HUES64 (cell line): ENCODE results near the gene OR2T35.
"Not testable (repeated sequence)": the region's sequence is repeated elsewhere in the genome, so short reads cannot be mapped to it uniquely, and the experiment has no call there.

Source experiments
- H3K27ac ChIP-seq: 2 replicates; pipeline ENCODE4 v1.7.0; 2013; ENCODE audit warnings: low read depth, low read length, inconsistent platforms
- H3K27me3 ChIP-seq: 2 replicates; pipeline ENCODE4 v1.6.1; 2013; ENCODE audit warnings: mild to moderate bottlenecking, low read length; ENCODE audit not compliant: insufficient read depth
- H3K36me3 ChIP-seq: 2 replicates; pipeline ENCODE4 v1.6.1; 2013; ENCODE audit warnings: mild to moderate bottlenecking, low read length; ENCODE audit not compliant: insufficient read depth
- H3K4me1 ChIP-seq: 2 replicates; pipeline ENCODE4 v1.6.1; 2013; ENCODE audit warnings: mild to moderate bottlenecking, low read length, moderate library complexity; ENCODE audit not compliant: insufficient read depth
- H3K4me3 ChIP-seq: 2 replicates; pipeline ENCODE4 v1.5.1; 2013; ENCODE audit warnings: mild to moderate bottlenecking, low read length, moderate library complexity
- H3K9ac ChIP-seq: 2 replicates; pipeline ENCODE4 v1.6.1; 2013; ENCODE audit warnings: mild to moderate bottlenecking, low read depth, low read length
- H3K9me3 ChIP-seq: 2 replicates; pipeline ENCODE4 v1.6.1; 2013; ENCODE audit warnings: low read depth, low read length; ENCODE audit not compliant: insufficient read depth
- WGBS: fragments of 150-250, 120-280 bp; methylation state at CpG from one replicate; pipeline ENCODE4 v1.1.7; 2013; ENCODE audit warnings: missing lambda C conversion rate; 5-methylcytosine and 5-hydroxymethylcytosine counted together

OR2T35 gene

DNA sequence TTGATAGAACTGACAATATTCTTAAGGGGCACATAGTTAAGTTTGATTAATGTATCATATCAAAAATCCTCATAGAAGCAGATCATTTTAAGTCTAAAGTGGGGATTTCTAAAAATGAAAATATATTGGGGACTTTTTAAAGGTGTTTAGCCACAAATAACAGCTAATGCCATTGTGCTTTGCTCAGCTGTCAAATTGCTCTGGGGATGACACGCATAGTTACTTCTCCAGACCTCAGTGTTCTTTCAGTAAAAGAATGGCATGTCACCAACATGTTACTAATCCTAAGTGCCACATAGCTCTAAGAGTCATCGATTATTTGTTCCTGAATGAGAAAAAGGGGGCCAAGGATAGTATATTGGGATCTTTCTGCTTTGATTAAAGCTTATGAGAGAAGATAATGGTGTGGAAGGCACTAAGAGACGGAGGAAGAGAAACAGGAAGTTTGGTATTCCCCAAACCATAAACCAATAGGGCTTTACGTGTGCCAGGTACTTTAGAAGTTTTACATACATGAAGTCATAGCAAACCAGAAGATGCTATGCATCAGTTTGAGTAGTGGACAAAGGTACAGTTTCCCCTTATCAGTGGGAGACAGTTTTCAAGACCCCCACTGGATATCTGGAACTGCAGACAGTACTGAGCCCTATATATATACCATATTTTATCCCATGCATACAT is 2.0 kb downstream of the OR2T35 start:
- not testable (repeated sequence) for H3K4me1 ChIP-seq, H3K36me3 ChIP-seq, H3K27ac ChIP-seq, H3K9me3 ChIP-seq, H3K4me3 ChIP-seq, H3K27me3 ChIP-seq, H3K9ac ChIP-seq
- WGBS: no CpG with 5 or more reads among the region's 4 CpGs

DNA sequence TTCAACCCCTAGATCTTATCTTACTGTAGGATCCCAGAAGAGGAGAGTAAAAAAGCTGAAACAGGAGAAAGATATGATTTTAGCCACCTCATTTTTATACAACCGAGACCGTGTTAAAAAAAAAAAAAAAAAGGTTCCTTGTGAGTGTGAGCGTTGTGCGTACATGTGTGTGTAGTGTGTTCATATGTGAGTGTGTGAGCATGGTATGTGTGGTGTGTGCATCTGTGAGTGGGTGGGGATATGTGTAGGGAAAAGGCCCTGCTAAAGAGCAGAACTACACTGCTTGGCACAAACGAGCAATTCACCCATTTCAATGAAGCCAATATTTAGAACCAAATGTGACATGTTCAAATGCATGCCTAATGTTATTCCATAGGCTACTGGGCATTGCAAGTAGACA is 3.5 kb downstream of the OR2T35 start:
- not testable (repeated sequence) for H3K4me1 ChIP-seq, H3K36me3 ChIP-seq, H3K9me3 ChIP-seq, H3K27ac ChIP-seq, H3K27me3 ChIP-seq, H3K9ac ChIP-seq, H3K4me3 ChIP-seq
- WGBS: no CpG with 5 or more reads among the region's 5 CpGs

DNA sequence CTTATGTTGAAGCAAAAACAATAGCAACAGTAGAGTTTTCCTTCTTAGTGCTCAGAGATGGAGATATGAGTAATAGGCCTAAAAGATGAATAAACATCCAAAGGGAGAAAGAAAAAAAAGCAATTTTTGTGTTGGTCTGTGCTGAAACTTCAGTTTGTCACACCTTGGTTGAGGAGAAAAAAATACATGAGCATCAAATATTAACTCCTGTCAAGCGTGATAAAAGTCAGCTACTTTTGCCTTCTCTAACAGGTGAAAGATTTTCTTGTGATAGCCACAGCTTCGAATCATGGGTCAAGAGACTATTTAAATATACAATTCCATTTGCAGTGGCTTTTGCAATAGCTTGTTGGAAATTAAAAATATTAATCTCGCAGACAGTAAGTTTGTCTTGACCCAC is 4.2 kb downstream of the OR2T35 start:
- not testable (repeated sequence) for H3K9ac ChIP-seq, H3K27me3 ChIP-seq, H3K4me3 ChIP-seq, H3K36me3 ChIP-seq, H3K9me3 ChIP-seq, H3K27ac ChIP-seq, H3K4me1 ChIP-seq
- no CpG with 5 or more reads among the region's 3 CpGs for WGBS

DNA sequence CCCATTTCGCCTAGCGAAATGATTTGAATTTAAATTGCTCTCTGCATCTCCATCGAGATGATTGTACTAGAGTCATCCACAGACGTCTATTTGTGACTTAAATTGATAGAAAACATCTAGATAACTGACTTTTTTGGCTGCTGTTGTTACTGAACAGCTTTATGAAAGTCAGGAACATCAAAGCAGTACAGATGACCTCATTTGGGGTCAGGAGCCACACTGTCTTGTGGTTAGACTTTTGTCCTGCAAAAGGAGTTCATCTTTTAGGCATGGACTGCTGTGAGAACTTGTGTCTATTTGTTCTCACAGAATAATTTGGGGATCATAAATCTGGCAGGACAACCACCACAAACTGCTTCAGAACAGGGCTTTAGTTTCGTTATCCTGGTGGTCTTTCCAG is 5.4 kb downstream of the OR2T35 start:
- H3K36me3 ChIP-seq, H3K9me3 ChIP-seq, H3K9ac ChIP-seq, H3K4me3 ChIP-seq, H3K4me1 ChIP-seq, H3K27me3 ChIP-seq, H3K27ac ChIP-seq: not testable (repeated sequence)
- WGBS: no CpG with 5 or more reads among the region's 5 CpGs

DNA sequence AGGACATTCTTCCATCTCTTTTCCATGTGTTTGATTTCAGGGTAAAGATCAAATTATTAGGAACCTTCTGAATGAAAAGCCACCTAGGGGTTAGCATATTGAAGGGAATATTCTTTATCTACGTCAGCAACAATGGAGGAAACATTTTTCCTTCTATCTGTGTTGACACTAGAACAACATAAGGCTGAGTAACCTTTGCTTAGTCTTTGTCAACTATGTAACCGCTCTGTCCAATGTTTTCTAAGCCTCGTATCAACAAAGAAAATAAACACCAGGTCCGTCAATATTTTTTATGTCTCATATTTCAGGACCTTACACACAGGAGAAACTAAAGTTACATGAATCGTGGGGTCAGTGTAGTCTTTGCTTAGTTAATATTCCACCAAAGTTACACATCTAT is 8.5 kb downstream of the OR2T35 start:
- not testable (repeated sequence) for H3K27ac ChIP-seq, H3K4me3 ChIP-seq, H3K9ac ChIP-seq, H3K36me3 ChIP-seq, H3K27me3 ChIP-seq, H3K4me1 ChIP-seq, H3K9me3 ChIP-seq
- no CpG with 5 or more reads among the region's 5 CpGs for WGBS

DNA sequence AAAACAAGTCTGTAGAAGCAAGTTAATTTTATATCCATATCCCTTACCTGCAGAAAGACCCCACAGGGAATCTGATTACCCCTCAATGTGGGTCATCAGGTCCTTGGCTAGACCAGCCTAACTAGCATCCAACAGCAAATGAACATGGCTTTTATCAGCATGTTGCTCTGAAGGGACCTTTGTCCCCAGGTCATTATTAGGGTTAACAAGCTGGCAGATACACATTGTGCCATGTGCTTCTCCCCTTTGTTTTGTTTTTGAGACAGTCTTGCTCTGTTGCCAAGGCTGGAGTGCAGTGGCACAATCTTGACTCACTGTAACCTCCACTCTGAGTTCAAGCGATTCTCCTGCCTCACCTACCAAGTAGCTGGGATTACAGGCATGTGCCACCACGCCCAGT is 10.1 kb downstream of the OR2T35 start, which contains the start of gene OR2T11:
Gene OR2T11 (minus strand): TSS at position 101 of the 400 bp plus-strand sequence. CDS start 7,963 bp downstream, outside the sequence.
- not testable (repeated sequence) for H3K4me3 ChIP-seq, H3K9ac ChIP-seq, H3K4me1 ChIP-seq, H3K27ac ChIP-seq, H3K36me3 ChIP-seq, H3K27me3 ChIP-seq
- no CpG with 5 or more reads among the region's 2 CpGs for WGBS
- H3K9me3 ChIP-seq: peaks cover 22% of the 10 kb centered on the region

DNA sequence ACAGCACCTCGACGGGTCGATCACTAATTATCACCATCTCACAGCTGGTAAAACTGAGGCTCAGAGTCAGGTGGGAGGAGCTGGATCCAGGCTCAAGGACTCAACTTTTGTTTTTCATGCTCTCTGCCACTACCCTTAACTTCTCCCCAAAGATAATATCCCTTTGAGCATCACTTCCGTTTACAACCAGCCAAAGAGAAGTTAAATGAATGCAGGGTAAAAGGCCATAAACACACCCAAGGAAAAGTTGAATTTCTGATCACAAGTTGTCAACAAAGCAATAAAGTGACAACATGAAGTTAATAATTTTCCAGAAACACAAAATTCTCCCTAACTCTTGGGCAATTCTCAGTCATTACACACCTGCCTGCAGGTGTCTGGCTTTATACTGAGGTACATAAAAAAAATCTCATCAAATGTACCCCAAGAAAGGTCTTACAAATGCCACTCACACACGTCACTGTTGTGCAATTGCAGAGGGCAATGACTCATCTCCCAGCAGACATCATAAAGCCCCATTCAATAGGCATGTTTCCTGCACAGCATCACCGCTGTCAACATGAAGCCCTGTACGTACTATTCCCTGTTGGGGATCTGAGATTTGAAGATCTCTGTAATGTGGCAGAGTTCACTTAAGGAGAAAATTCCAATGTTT is 13.6 kb downstream of the OR2T35 start:
- WGBS: 73% methylated on average over 7 of the region's 7 CpGs
- Histone ChIP-seq H3K4me1 (no peaks in the 10 kb centered on the region), H3K36me3 (no peaks in the 10 kb centered on the region), H3K4me3 (no peak overlapping the region), H3K9me3 (peaks cover 57% of the 10 kb centered on the region), H3K27me3 (no peaks in the 10 kb centered on the region), H3K27ac (no peak overlapping the region), H3K9ac (no peak overlapping the region)

DNA sequence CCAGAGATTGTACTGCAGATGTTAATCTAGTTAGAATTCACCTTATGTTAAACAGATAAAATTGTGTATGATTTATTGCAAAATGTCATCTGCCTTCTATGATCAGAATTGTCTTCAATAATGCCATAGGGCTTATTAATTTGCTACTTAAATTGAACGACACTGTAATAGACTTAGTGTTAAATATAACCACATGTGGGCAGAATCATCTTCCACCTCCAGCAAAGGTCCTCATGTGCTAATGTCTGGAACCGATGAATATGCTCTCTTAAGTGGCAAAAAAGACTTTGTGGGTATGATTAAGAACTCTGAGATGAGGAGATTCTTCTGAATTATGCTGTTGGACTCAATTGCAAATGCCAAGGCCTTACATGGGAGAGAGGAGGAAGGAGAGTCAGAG is 14.5 kb downstream of the OR2T35 start:
- Histone ChIP-seq H3K4me3 (no peak overlapping the region), H3K27me3 (no peaks in the 10 kb centered on the region), H3K4me1 (no peaks in the 10 kb centered on the region), H3K27ac (no peak overlapping the region), H3K9ac (no peak overlapping the region), H3K36me3 (no peaks in the 10 kb centered on the region), H3K9me3 (peaks cover 66% of the 10 kb centered on the region)
- WGBS: 76% methylated on average over 1 of the region's 2 CpGs

DNA sequence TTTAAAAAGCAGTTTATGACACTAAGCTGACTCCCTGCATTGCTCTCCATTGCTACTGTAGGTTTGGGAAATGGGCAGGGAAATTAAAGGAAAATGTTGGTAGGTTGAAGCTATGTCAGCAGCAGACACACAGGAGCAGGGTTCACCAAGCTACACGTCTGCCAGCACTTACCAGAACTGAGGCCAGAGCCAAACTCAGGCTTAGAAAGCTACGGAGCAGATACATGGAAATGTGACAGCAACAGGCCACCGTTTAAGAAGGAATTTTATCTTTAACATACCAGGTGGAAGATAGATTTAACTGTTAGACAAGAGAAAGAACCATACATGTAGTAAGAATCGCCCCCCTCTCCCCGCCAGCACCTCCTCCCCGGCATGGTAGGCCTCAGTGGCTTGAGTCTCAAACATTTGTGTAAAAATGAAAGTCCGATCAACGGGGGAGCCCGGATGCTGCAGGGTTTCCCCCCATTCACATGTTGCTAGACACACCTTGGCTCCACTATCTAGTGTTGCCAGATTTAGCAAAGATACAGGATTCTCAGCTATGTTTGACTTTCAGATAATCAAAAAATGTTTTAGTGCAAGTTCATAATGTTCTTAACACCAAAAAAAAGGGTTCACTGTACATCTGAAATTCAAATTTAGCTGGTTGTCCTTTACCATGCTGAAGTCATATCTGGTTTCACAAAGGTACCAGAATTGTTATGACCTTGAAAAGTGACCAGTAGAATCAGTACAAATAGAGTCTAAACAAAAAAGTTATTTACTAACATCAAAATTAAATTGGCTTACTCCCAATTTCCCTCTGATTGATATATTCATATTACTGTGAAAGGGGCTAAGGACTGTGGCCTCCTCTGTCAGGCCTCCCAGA is 16.9 kb downstream of the OR2T35 start:
- Histone ChIP-seq H3K9me3 (peaks cover 90% of the 10 kb centered on the region), H3K4me1 (no peaks in the 10 kb centered on the region), H3K27me3 (no peaks in the 10 kb centered on the region), H3K36me3 (no peaks in the 10 kb centered on the region), H3K4me3 (no peak overlapping the region), H3K27ac (no peak overlapping the region), H3K9ac (no peak overlapping the region)
- WGBS: 85% methylated on average over 8 of the region's 9 CpGs

DNA sequence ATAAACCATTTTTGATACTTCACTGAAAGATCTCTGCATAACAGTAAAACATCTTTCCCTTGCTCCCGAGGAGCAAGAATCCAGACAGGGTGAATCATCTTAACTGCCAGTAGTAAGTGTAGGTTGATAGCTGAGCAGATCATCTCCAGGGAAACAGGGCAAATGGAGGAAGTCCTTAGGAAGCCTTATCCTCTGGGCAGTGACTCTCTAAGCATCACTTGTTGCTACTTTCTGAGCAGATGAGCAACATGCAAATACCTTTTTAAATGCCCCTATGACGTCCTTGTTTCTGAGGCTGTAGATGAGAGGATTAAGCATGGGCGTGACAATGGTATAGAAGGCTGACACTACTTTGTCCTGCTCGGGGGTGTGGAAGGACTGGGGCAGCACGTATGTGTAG is 19.1 kb downstream of the OR2T35 start:
- Histone ChIP-seq H3K4me3 (no peak overlapping the region), H3K9ac (no peak overlapping the region), H3K27ac (no peak overlapping the region), H3K4me1 (no peaks in the 10 kb centered on the region), H3K9me3 (peaks cover 100% of the 10 kb centered on the region), H3K36me3 (no peaks in the 10 kb centered on the region), H3K27me3 (no peaks in the 10 kb centered on the region)
- 75% methylated on average over 5 of the region's 5 CpGs for WGBS

DNA sequence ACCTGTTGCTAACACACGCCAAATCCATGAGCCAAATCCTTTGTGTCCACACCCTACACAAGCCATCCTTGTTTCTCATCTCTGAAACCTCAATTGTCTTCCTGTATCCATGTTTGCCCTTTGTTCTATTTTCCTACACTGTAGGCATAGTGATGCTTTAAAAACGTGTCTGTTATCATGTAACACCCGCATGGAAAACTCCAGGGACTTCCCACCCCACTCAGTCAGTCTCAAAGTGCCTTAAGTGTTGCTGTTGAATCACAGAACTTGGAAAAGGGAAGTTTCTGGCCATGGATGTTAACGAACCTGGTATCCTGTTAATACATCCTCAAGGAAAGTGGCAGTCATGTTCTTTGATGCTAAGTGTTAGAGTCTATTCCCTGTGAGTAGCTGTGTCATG is 19.9 kb downstream of the OR2T35 start:
- H3K27ac ChIP-seq: no peak overlapping the region
- H3K36me3 ChIP-seq: no peaks in the 10 kb centered on the region
- H3K4me3 ChIP-seq: no peak overlapping the region
- peaks cover 100% of the 10 kb centered on the region for H3K9me3 ChIP-seq
- H3K4me1 ChIP-seq: no peaks in the 10 kb centered on the region
- H3K27me3 ChIP-seq: no peaks in the 10 kb centered on the region
- no peak overlapping the region for H3K9ac ChIP-seq
- WGBS: 69% methylated on average over 4 of the region's 4 CpGs
